Measurements from ENCODE around the gene P4HB. TPM values are rescaled to one million over a fixed set of nuclear protein-coding genes. Genes with fewer than 3 reads are reported as not detected.
"Not testable (repeated sequence)": the region's sequence is repeated elsewhere in the genome, so short reads cannot be mapped to it uniquely, and the experiment has no call there.

The P4HB gene
- total RNA-seq, 4 donors from 2014 or later: 685 to 999 (median 839) TPM

GRCh38 chr17:81842725-81843504, 17.4 kb downstream of the P4HB start:
- WGBS, 2 donors: 54 to 68% methylated on average over 21 of the region's 21 CpGs
- intact Hi-C loops (cut with DNase I; ENCODE audit: low total_unique reads): no loop called here
- H3K4me3 ChIP-seq (ENCODE audit: low read depth, poor library complexity, severe bottlenecking): no peak overlapping the region
- DNase-seq (ENCODE audit: low spot score in 2 of 2): no peak
- TF ChIP-seq POLR2A (IDR thresholded peaks at IDR 0.05): no peak
- TF ChIP-seq CTCF (IDR thresholded peaks at IDR 0.05): no peak

- TF ChIP-seq CTCF (IDR thresholded peaks at IDR 0.05) (no peak), POLR2A (IDR thresholded peaks at IDR 0.05) (no peak)
- intact Hi-C loops (cut with DNase I; ENCODE audit: low total_unique reads): no loop called here
- WGBS, 2 donors: 82 to 84% methylated on average over 11 of the region's 11 CpGs
- DNase-seq (ENCODE audit: low spot score in 2 of 2): no peak
- no peak overlapping the region for H3K4me3 ChIP-seq (ENCODE audit: low read depth, poor library complexity, severe bottlenecking)
Measured at GRCh38 chr17:81842378-81842724, 18.0 kb downstream of the P4HB start.

GRCh38 chr17:81841866-81842265, 18.5 kb downstream of the P4HB start:
- no peak for DNase-seq (ENCODE audit: low spot score in 2 of 2)
- 42 to 47% methylated on average over 13 to 15 of the region's 15 CpGs for WGBS, 2 donors
- intact Hi-C loops (cut with DNase I; ENCODE audit: low total_unique reads): no loop called here
- no peak overlapping the region for H3K4me3 ChIP-seq (ENCODE audit: low read depth, poor library complexity, severe bottlenecking)
- no peak for TF ChIP-seq CTCF (IDR thresholded peaks at IDR 0.05)
- no peak for TF ChIP-seq POLR2A (IDR thresholded peaks at IDR 0.05)

GRCh38 chr17:81840826-81841778, 19.2 kb downstream of the P4HB start:
- intact Hi-C loops (cut with DNase I; ENCODE audit: low total_unique reads): no loop called here
- no peak for TF ChIP-seq POLR2A (IDR thresholded peaks at IDR 0.05)
- no peak for TF ChIP-seq CTCF (IDR thresholded peaks at IDR 0.05)
- DNase-seq (ENCODE audit: low spot score in 2 of 2): no peak
- no peak overlapping the region for H3K4me3 ChIP-seq (ENCODE audit: low read depth, poor library complexity, severe bottlenecking)
- 45 to 50% methylated on average over 28 to 40 of the region's 40 CpGs for WGBS, 2 donors

- WGBS, 2 donors: 74 to 82% methylated on average over 5 of the region's 5 CpGs
- intact Hi-C loops (cut with DNase I; ENCODE audit: low total_unique reads); H3K4me3 ChIP-seq (ENCODE audit: low read depth, poor library complexity, severe bottlenecking); DNase-seq (ENCODE audit: low spot score in 2 of 2): not testable (repeated sequence)
Measured at GRCh38 chr17:81840059-81840458, 20.3 kb downstream of the P4HB start.

- TF ChIP-seq POLR2A (IDR thresholded peaks at IDR 0.05): no peak
- DNase-seq (ENCODE audit: low spot score in 2 of 2): no peak
- 47 to 61% methylated on average over 15 of the region's 15 CpGs for WGBS, 2 donors
- intact Hi-C loops (cut with DNase I; ENCODE audit: low total_unique reads): no loop called here
- no peak overlapping the region for H3K4me3 ChIP-seq (ENCODE audit: low read depth, poor library complexity, severe bottlenecking)
Measured at GRCh38 chr17:81839301-81839700, 21.0 kb downstream of the P4HB start.

Measured in lower leg skin (tissue), 4 donors.